SU-DHL-6 (cell line): Measurements from ENCODE around the gene SEMG1.

Experiments
- H2AFZ ChIP-seq: fragments of 200-600 bp; sonication (generic); 2 replicates; pipeline ENCODE4 v1.6.1; 2014; ENCODE audit warnings: low read depth, mild to moderate bottlenecking, moderate library complexity, mixed read lengths, antibody characterized with exemption, low read length; ENCODE audit not compliant: severe bottlenecking
- H3F3A ChIP-seq: fragments of 200-600 bp; shearing (Covaris generic); 2 replicates; pipeline ENCODE4 v1.6.0; 2016; ENCODE audit warnings: antibody characterized with exemption, mild to moderate bottlenecking; ENCODE audit not compliant: insufficient read depth
- H3K27ac ChIP-seq: fragments of 200-600 bp; sonication (generic); 2 replicates; pipeline ENCODE4 v1.5.1; 2016; ENCODE audit warnings: low read depth, mild to moderate bottlenecking, low read length, moderate library complexity, mixed read lengths
- H3K27me3 ChIP-seq: fragments of 200-600 bp; sonication (generic), shearing (Covaris generic); 2 replicates; pipeline ENCODE4 v1.6.0; 2014; ENCODE audit warnings: mild to moderate bottlenecking, low read length
- H3K36me3 ChIP-seq: fragments of 200-600 bp; sonication (generic); 2 replicates; pipeline ENCODE4 v1.6.1; 2014; ENCODE audit warnings: mild to moderate bottlenecking, low read length, mixed read lengths
- H3K4me2 ChIP-seq: fragments of 300-600, 200-600 bp; shearing (Covaris generic), sonication (generic); 2 replicates; pipeline ENCODE4 v1.6.0; 2014; ENCODE audit warnings: low read length, low read depth, mild to moderate bottlenecking; ENCODE audit not compliant: poor library complexity, severe bottlenecking
- H3K4me3 ChIP-seq: fragments of 200-600 bp; sonication (generic); 2 replicates; pipeline ENCODE4 v1.5.1; 2014; ENCODE audit warnings: antibody characterized with exemption, low read length, mild to moderate bottlenecking, mixed read lengths; ENCODE audit not compliant: insufficient read depth, poor library complexity, severe bottlenecking
- H3K79me2 ChIP-seq: fragments of 200-600 bp; sonication (generic); 2 replicates; pipeline ENCODE4 v1.6.1; 2014; ENCODE audit warnings: mild to moderate bottlenecking, low read length, moderate library complexity; ENCODE audit not compliant: insufficient read depth
- H3K9ac ChIP-seq: fragments of 200-600 bp; sonication (generic); 2 replicates; pipeline ENCODE4 v1.7.0; 2014; ENCODE audit warnings: mild to moderate bottlenecking, low read length
- H3K9me2 ChIP-seq: fragments of 200-600 bp; sonication (generic); replicated peaks from 2 replicates; pipeline ENCODE4 v1.6.1; 2014; ENCODE audit warnings: low read length; ENCODE audit not compliant: insufficient read depth
- H3K9me3 ChIP-seq: fragments of 200-600 bp; sonication (generic); 2 replicates; pipeline ENCODE4 v1.6.1; 2014; ENCODE audit warnings: low read length, mixed read lengths; ENCODE audit not compliant: insufficient read depth
- H4K20me1 ChIP-seq: fragments of 200-600 bp; sonication (generic); 2 replicates; pipeline ENCODE4 v1.6.1; 2014; ENCODE audit warnings: low read depth, mild to moderate bottlenecking, antibody characterized with exemption, low read length, moderate library complexity, mixed read lengths
- CTCF ChIP-seq: fragments of 200-600 bp; sonication (generic); IDR thresholded peaks from one replicate; pipeline ENCODE4 v1.5.1; 2017; ENCODE audit warnings: antibody characterized with exemption, mild to moderate bottlenecking, low read length, moderate library complexity; ENCODE audit not compliant: insufficient read depth, poor library complexity, severe bottlenecking
- EZH2phosphoT487 ChIP-seq: fragments of 200-600 bp; sonication (generic), shearing (Covaris generic); conservative IDR thresholded peaks from 2 replicates; pipeline ENCODE4 v1.6.1; 2018; ENCODE audit warnings: mild to moderate bottlenecking, antibody characterized with exemption, low read length, moderate library complexity, mixed read lengths

The SEMG1 gene

GRCh38 chr20:45258259-45258658 lies 51.4 kb downstream of the SEMG1 start:
- Histone ChIP-seq H3K27me3 (0 out of 2 replicates have a peak, but pooled peaks cover 3% of the 10 kb centered on the region), H3K9me3 (no peaks in the 10 kb centered on the region), H3K9ac (no peak overlapping the region), H3K79me2 (no peaks in the 10 kb centered on the region), H3K36me3 (no peaks in the 10 kb centered on the region), H3K4me3 (no peak overlapping the region), H3K4me2 (no peak overlapping the region), H3K27ac (no peak overlapping the region), H2AFZ (no peak overlapping the region), H4K20me1 (no peaks in the 10 kb centered on the region), H3K9me2 (no peaks in the 10 kb centered on the region), H3F3A (no peaks in the 10 kb centered on the region)
- TF ChIP-seq CTCF (no peak), EZH2phosphoT487 (no peak)

- Histone ChIP-seq H3F3A (no peaks in the 10 kb centered on the region), H3K79me2 (no peaks in the 10 kb centered on the region), H3K4me2 (no peak overlapping the region), H3K9me3 (no peaks in the 10 kb centered on the region), H4K20me1 (no peaks in the 10 kb centered on the region), H3K27me3 (0 out of 2 replicates have a peak, but pooled peaks cover 3% of the 10 kb centered on the region), H3K9ac (no peak overlapping the region), H2AFZ (no peak overlapping the region), H3K27ac (no peak overlapping the region), H3K9me2 (no peaks in the 10 kb centered on the region), H3K4me3 (no peak overlapping the region), H3K36me3 (no peaks in the 10 kb centered on the region)
- TF ChIP-seq CTCF (no peak), EZH2phosphoT487 (no peak)
Measured at GRCh38 chr20:45258664-45259063, 51.8 kb downstream of the SEMG1 start.
